Mammary epithelial cell (primary cell): Measurements from ENCODE around the gene ZNF296.

Source experiments
- EZH2 ChIP-seq: IDR thresholded peaks from 2 replicates; pipeline ENCODE4 v1.6.1; 2012; ENCODE audit warnings: low read length, inconsistent platforms, borderline replicate concordance
- TF ChIP-seq, protein P1 (sequence below), 2 donors: IDR thresholded peaks in 1 of 2; conservative IDR thresholded peaks in 1 of 2; 2 replicates each; pipeline ENCODE4 v1.5.1; 2011 to 2012; ENCODE audit warnings: inconsistent platforms in 2 of 2, low read length in 2 of 2, mild to moderate bottlenecking in 2 of 2, control low read depth in 1 of 2, low read depth in 1 of 2; ENCODE audit not compliant: insufficient read depth in 1 of 2; ENCODE audit errors: extremely low read depth in 1 of 2

DNA sequence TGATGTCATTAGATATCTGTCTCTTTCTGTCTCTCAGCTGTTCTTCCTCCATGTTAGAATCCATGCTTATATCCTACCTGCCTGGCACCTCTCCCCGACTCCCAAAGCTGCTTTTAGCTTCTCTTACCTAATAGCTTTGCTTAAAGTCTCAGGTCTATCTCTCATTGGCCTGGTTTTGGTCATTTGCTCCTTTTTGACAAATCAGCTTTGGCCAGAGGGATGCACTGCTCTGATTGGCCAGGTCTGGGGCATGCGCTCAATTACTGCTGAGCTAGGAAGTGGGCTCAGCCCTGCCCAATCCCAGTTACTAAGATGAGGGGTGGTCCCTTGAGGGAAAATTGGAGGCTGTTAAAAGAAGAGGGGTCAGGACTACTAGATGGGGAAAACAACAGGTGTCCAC, 48.9 kb downstream of the ZNF296 start:
- TF ChIP-seq, protein P1, sequence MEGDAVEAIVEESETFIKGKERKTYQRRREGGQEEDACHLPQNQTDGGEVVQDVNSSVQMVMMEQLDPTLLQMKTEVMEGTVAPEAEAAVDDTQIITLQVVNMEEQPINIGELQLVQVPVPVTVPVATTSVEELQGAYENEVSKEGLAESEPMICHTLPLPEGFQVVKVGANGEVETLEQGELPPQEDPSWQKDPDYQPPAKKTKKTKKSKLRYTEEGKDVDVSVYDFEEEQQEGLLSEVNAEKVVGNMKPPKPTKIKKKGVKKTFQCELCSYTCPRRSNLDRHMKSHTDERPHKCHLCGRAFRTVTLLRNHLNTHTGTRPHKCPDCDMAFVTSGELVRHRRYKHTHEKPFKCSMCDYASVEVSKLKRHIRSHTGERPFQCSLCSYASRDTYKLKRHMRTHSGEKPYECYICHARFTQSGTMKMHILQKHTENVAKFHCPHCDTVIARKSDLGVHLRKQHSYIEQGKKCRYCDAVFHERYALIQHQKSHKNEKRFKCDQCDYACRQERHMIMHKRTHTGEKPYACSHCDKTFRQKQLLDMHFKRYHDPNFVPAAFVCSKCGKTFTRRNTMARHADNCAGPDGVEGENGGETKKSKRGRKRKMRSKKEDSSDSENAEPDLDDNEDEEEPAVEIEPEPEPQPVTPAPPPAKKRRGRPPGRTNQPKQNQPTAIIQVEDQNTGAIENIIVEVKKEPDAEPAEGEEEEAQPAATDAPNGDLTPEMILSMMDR (conservative IDR thresholded peaks at IDR 0.05 in 1 of 2, IDR thresholded peaks at IDR 0.05 in 1 of 2; ENCODE audit: extremely low read depth in 1 of 2, insufficient read depth in 1 of 2, low read depth in 1 of 2, low read length in 2 of 2): no peak
- TF ChIP-seq EZH2: no peak
